Neural crest cell (in vitro differentiated cells): ENCODE results near the gene GOT2. TPM values are rescaled to one million over a fixed set of nuclear protein-coding genes. Genes with fewer than 3 reads are reported as not detected.
"Not testable (repeated sequence)": the region's sequence is repeated elsewhere in the genome, so short reads cannot be mapped to it uniquely, and the experiment has no call there.

Experiments
- DNase-seq: peaks from one replicate; pipeline ENCODE4 v3.0.0; 2021; ENCODE audit warnings: low read depth, mixed read lengths, low spot score
- H3K27ac Mint-ChIP-seq: one replicate; pipeline ENCODE4 v1.8.0; 2021; ENCODE audit warnings: mild to moderate bottlenecking, mixed read lengths; ENCODE audit not compliant: unreplicated experiment
- H3K27me3 Mint-ChIP-seq: 2 replicates; pipeline ENCODE4 v1.8.0; 2021; ENCODE audit warnings: low read depth, mild to moderate bottlenecking, mixed read lengths
- H3K36me3 Mint-ChIP-seq: 2 replicates; pipeline ENCODE4 v1.8.0; 2021; ENCODE audit warnings: low read depth, mild to moderate bottlenecking, mixed read lengths
- H3K4me1 Mint-ChIP-seq: 2 replicates; pipeline ENCODE4 v1.8.0; 2021; ENCODE audit warnings: mixed read lengths
- H3K4me3 Mint-ChIP-seq: one replicate; pipeline ENCODE4 v1.8.0; 2021; ENCODE audit warnings: mild to moderate bottlenecking, mixed read lengths
- H3K9me3 Mint-ChIP-seq: 2 replicates; pipeline ENCODE4 v1.8.0; 2021; ENCODE audit warnings: mixed read lengths
- CTCF ChIP-seq: fragments of 200-600 bp; sonication (generic); conservative IDR thresholded peaks from 2 replicates; pipeline ENCODE4 v1.5.0; 2021; ENCODE audit warnings: antibody characterized with exemption, mild to moderate bottlenecking
- total RNA-seq: library from RNA; stranded (reverse); gene quantifications from 2 replicates; pipeline ENCODE4 v1.2.1, GENCODE V29; 2021

Gene GOT2
- total RNA-seq, 1 donor from 2014 or later, result 128 TPM

- Mint-ChIP-seq H3K9me3 (no peaks in the 10 kb centered on the region), H3K27ac (no peak overlapping the region), H3K36me3 (no peaks in the 10 kb centered on the region), H3K4me3 (no peak overlapping the region), H3K4me1 (no peaks in the 10 kb centered on the region), H3K27me3 (peaks cover 10% of the 10 kb centered on the region)
- no peak for TF ChIP-seq CTCF
- DNase-seq, result no peak
Measured at GRCh38 chr16:58741166-58741565, 7.0 kb upstream of the GOT2 start.

GRCh38 chr16:58738672-58739296 lies 4.7 kb upstream of the GOT2 start:
- Mint-ChIP-seq H3K9me3 (no peaks in the 10 kb centered on the region), H3K36me3 (no peaks in the 10 kb centered on the region), H3K27ac (no peak overlapping the region), H3K4me3 (no peak overlapping the region), H3K4me1 (no peaks in the 10 kb centered on the region), H3K27me3 (peaks cover 10% of the 10 kb centered on the region)
- DNase-seq, result no peak
- no peak for TF ChIP-seq CTCF

- not testable (repeated sequence) for H3K27ac Mint-ChIP-seq, H3K9me3 Mint-ChIP-seq, H3K36me3 Mint-ChIP-seq, DNase-seq
- H3K27me3 Mint-ChIP-seq, result peaks cover 10% of the 10 kb centered on the region
- peaks cover 16% of the 10 kb centered on the region for H3K4me1 Mint-ChIP-seq
- H3K4me3 Mint-ChIP-seq, result peak overlapping the region; percentile 75
Measured at GRCh38 chr16:58736341-58736740, 2.2 kb upstream of the GOT2 start.

GRCh38 chr16:58734459-58734787 lies 307 bp upstream of the GOT2 start:
- Mint-ChIP-seq H3K4me1 (peaks cover 21% of the 10 kb centered on the region), H3K36me3 (no peaks in the 10 kb centered on the region), H3K4me3 (peak overlapping the region; percentile 99), H3K27ac (peak overlapping the region; percentile 71), H3K27me3 (peaks cover 3% of the 10 kb centered on the region), H3K9me3 (no peaks in the 10 kb centered on the region)
- no peak for DNase-seq
- TF ChIP-seq CTCF, result no peak

- H3K27me3 Mint-ChIP-seq, result peaks cover 2% of the 10 kb centered on the region
- H3K36me3 Mint-ChIP-seq, result no peaks in the 10 kb centered on the region
- no peak for TF ChIP-seq CTCF
- peak overlapping the region; percentile 32 for H3K27ac Mint-ChIP-seq
- peaks cover 25% of the 10 kb centered on the region for H3K4me1 Mint-ChIP-seq
- DNase-seq, result no peak
- H3K4me3 Mint-ChIP-seq, result peak overlapping the region; percentile 88
- no peaks in the 10 kb centered on the region for H3K9me3 Mint-ChIP-seq
Measured at GRCh38 chr16:58733248-58733670, 857 bp downstream of the GOT2 start.

GRCh38 chr16:58732545-58733247 lies 1.4 kb downstream of the GOT2 start:
- no peaks in the 10 kb centered on the region for H3K27me3 Mint-ChIP-seq

More at GRCh38 chr16:58732545-58733247, 1.4 kb downstream of the GOT2 start:
- TF ChIP-seq CTCF, result no peak
- Mint-ChIP-seq H3K4me3 (peak overlapping the region; percentile 88), H3K27ac (no peak overlapping the region), H3K36me3 (no peaks in the 10 kb centered on the region), H3K4me1 (peaks cover 25% of the 10 kb centered on the region), H3K9me3 (no peaks in the 10 kb centered on the region)
- no peak for DNase-seq
